Hepatocyte (in vitro differentiated cells): ENCODE data around the gene SLC16A2. TPM values are rescaled to one million over a fixed set of nuclear protein-coding genes. Genes with fewer than 3 reads are reported as not detected.

Experiments used
- DNase-seq: peaks from one replicate; pipeline ENCODE4 v3.0.0-alpha.2; 2016; ENCODE audit warnings: low spot score
- H2AFZ ChIP-seq: fragments of 200-600 bp; sonication (generic); 2 replicates; pipeline ENCODE4 v1.6.0; 2016; ENCODE audit warnings: antibody characterized with exemption, mild to moderate bottlenecking
- H3K27ac ChIP-seq: fragments of 200-600 bp; sonication (generic); 2 replicates; pipeline ENCODE4 v1.5.1; 2016; ENCODE audit warnings: mild to moderate bottlenecking
- H3K27me3 ChIP-seq: fragments of 200-600 bp; sonication (generic); 2 replicates; pipeline ENCODE4 v1.6.1; 2016
- H3K36me3 ChIP-seq: fragments of 200-600 bp; sonication (generic); replicated peaks from 2 replicates; pipeline ENCODE4 v1.5.1; 2016; ENCODE audit warnings: low read depth; ENCODE audit not compliant: insufficient read depth
- H3K4me1 ChIP-seq: fragments of 200-600 bp; sonication (generic); 2 replicates; pipeline ENCODE4 v1.5.1; 2016; ENCODE audit warnings: mild to moderate bottlenecking, moderate library complexity; ENCODE audit not compliant: insufficient read depth
- H3K4me2 ChIP-seq: fragments of 200-600 bp; sonication (generic); 2 replicates; pipeline ENCODE4 v1.6.0; 2016
- H3K4me3 ChIP-seq: fragments of 200-600 bp; sonication (generic); 2 replicates; pipeline ENCODE4 v1.5.1; 2016; ENCODE audit warnings: mild to moderate bottlenecking
- H3K79me2 ChIP-seq: fragments of 200-600 bp; sonication (generic); 2 replicates; pipeline ENCODE4 v1.6.0; 2017; ENCODE audit warnings: mild to moderate bottlenecking
- H3K9me2 ChIP-seq: fragments of 200-600 bp; sonication (generic); replicated peaks from 2 replicates; pipeline ENCODE4 v1.6.0; 2017; ENCODE audit warnings: mild to moderate bottlenecking; ENCODE audit not compliant: insufficient read depth
- H3K9me3 ChIP-seq: fragments of 200-600 bp; sonication (generic); 2 replicates; pipeline ENCODE4 v1.5.1; 2016; ENCODE audit warnings: low read depth, mild to moderate bottlenecking
- H4K20me1 ChIP-seq: fragments of 200-600 bp; sonication (generic); 2 replicates; pipeline ENCODE4 v1.6.0; 2016; ENCODE audit warnings: mild to moderate bottlenecking; ENCODE audit not compliant: insufficient read depth, poor library complexity, severe bottlenecking
- EZH2 ChIP-seq: fragments of 200-600 bp; sonication (generic); IDR thresholded peaks from 2 replicates; pipeline ENCODE4 v1.6.1; 2016; ENCODE audit warnings: antibody characterized with exemption, mild to moderate bottlenecking, borderline replicate concordance
- EZH2phosphoT487 ChIP-seq: fragments of 200-600 bp; sonication (generic); IDR thresholded peaks from one replicate; pipeline ENCODE4 v1.6.1; 2018; ENCODE audit warnings: antibody characterized with exemption, mild to moderate bottlenecking, low read depth, moderate library complexity; ENCODE audit not compliant: unreplicated experiment, severe bottlenecking
- WGBS: methylation state at CpG from one replicate; pipeline ENCODE4 v1.1.6; 2016; ENCODE audit warnings: low lambda C conversion rate; ENCODE audit errors: missing lambda C conversion rate; 5-methylcytosine and 5-hydroxymethylcytosine counted together
- polyA plus RNA-seq: library from polyadenylated mRNA; unstranded; fragments of >200 nt; fragmentation: Nextera tagmentation; extraction: Ambion mirVana; gene quantifications from 2 replicates; pipeline ENCODE4 v1.2.1, GENCODE V29; 2016
- total RNA-seq: library from RNA; depleted of rRNA; stranded (reverse); fragments of >200 nt; gene quantifications from 2 replicates; pipeline ENCODE4 v1.2.3, GENCODE V29; 2014
- TF ChIP-seq, protein P1 (sequence below): fragments of 200-600 bp; sonication (generic); IDR thresholded peaks from 2 replicates; pipeline ENCODE4 v1.5.1; 2016; ENCODE audit warnings: antibody characterized with exemption, mild to moderate bottlenecking; ENCODE audit not compliant: poor library complexity

SLC16A2 gene
- total and polyA plus RNA-seq, 2 experiments from 2014 or later, result 7.7 to 11.2 TPM

GRCh38 chrX:74420196-74421035, 877 bp upstream of the SLC16A2 start:
- no peaks in the 10 kb centered on the region for H3K9me3 ChIP-seq
- H4K20me1 ChIP-seq, result no peaks in the 10 kb centered on the region
- peaks cover 7% of the 10 kb centered on the region for H3K79me2 ChIP-seq
- peak overlapping the region; percentile 97 for H3K27ac ChIP-seq
- H3K9me2 ChIP-seq, result no peaks in the 10 kb centered on the region
- no peaks in the 10 kb centered on the region for H3K36me3 ChIP-seq
- peak overlapping the region; percentile 76 for H2AFZ ChIP-seq
- H3K27me3 ChIP-seq, result no peaks in the 10 kb centered on the region
- no peaks in the 10 kb centered on the region for H3K4me1 ChIP-seq
- TF ChIP-seq, protein P1, sequence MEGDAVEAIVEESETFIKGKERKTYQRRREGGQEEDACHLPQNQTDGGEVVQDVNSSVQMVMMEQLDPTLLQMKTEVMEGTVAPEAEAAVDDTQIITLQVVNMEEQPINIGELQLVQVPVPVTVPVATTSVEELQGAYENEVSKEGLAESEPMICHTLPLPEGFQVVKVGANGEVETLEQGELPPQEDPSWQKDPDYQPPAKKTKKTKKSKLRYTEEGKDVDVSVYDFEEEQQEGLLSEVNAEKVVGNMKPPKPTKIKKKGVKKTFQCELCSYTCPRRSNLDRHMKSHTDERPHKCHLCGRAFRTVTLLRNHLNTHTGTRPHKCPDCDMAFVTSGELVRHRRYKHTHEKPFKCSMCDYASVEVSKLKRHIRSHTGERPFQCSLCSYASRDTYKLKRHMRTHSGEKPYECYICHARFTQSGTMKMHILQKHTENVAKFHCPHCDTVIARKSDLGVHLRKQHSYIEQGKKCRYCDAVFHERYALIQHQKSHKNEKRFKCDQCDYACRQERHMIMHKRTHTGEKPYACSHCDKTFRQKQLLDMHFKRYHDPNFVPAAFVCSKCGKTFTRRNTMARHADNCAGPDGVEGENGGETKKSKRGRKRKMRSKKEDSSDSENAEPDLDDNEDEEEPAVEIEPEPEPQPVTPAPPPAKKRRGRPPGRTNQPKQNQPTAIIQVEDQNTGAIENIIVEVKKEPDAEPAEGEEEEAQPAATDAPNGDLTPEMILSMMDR, result no peak
- TF ChIP-seq EZH2phosphoT487 (no peak), EZH2 (no peak)
- H3K4me2 ChIP-seq, result peak overlapping the region; percentile 95
- peak; percentile 67 for DNase-seq
- WGBS, result 44% methylated on average over 24 of the region's 54 CpGs
- peak overlapping the region; percentile 52 for H3K4me3 ChIP-seq

- 26% methylated on average over 20 of the region's 46 CpGs for WGBS
- TF ChIP-seq EZH2 (no peak), EZH2phosphoT487 (no peak)
- H3K36me3 ChIP-seq, result no peaks in the 10 kb centered on the region
- peak overlapping the region; percentile 95 for H3K4me2 ChIP-seq
- H4K20me1 ChIP-seq, result no peaks in the 10 kb centered on the region
- H3K27ac ChIP-seq, result peak overlapping the region; percentile 85
- peak overlapping the region; percentile 40 for H2AFZ ChIP-seq
- H3K4me1 ChIP-seq, result no peaks in the 10 kb centered on the region
- H3K27me3 ChIP-seq, result no peaks in the 10 kb centered on the region
- peak overlapping the region; percentile 33 for H3K4me3 ChIP-seq
- H3K9me3 ChIP-seq, result no peaks in the 10 kb centered on the region
- no peak for DNase-seq
- H3K9me2 ChIP-seq, result no peaks in the 10 kb centered on the region
- H3K79me2 ChIP-seq, result peaks cover 7% of the 10 kb centered on the region
Observed at GRCh38 chrX:74421740-74422352, 553 bp downstream of the SLC16A2 start.

GRCh38 chrX:74422576-74423288, 1.4 kb downstream of the SLC16A2 start:
- Histone ChIP-seq H3K4me2 (peak overlapping the region; percentile 95), H3K9me2 (no peaks in the 10 kb centered on the region), H3K9me3 (no peaks in the 10 kb centered on the region), H3K27me3 (no peaks in the 10 kb centered on the region), H3K27ac (peak overlapping the region; percentile 85), H3K79me2 (peaks cover 7% of the 10 kb centered on the region), H3K36me3 (no peaks in the 10 kb centered on the region), H2AFZ (peak overlapping the region; percentile 40), H4K20me1 (no peaks in the 10 kb centered on the region), H3K4me3 (peak overlapping the region; percentile 33), H3K4me1 (no peaks in the 10 kb centered on the region)
- TF ChIP-seq, protein P1, result peak; percentile 25
- TF ChIP-seq EZH2, result no peak
- peak; percentile 74 for DNase-seq
- WGBS, result 42% methylated on average over 40 of the region's 44 CpGs
